ENCODE results near the gene TMEM179B.

DNA sequence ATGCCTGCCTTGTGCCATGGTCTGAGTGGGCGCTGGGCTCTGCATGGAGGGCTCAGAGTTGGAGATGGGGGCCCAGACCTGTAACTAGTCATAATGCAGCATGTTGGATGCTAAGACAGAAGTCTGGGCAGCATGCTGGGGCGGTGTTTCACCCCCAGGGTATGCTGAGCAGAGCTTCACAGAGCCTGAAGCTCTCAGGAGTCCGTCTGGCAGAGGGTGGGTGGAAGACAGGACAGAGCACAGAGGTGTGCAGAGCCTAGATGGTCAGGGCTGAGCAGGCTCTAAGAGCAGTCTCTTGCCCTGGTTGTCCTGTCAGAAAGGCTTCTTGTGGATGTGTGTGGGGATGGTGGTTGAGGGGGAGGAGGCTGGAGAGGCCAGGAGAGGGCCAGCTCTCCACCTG, 8.8 kb upstream of the TMEM179B start:
- TF ChIP-seq YY1 (IDR thresholded peaks at IDR 0.05; ENCODE audit: low read depth) (no peak), EP300 (IDR thresholded peaks at IDR 0.05; ENCODE audit: borderline replicate concordance) (no peak), CEBPB (IDR thresholded peaks at IDR 0.05) (no peak), NFIC (IDR thresholded peaks at IDR 0.05) (no peak), FOXM1 (IDR thresholded peaks at IDR 0.05; ENCODE audit: borderline replicate concordance, low read depth) (no peak), RAD21 (IDR thresholded peaks at IDR 0.05; ENCODE audit: low read depth) (no peak), TEAD4 (IDR thresholded peaks at IDR 0.05) (no peak), EGR1 (IDR thresholded peaks at IDR 0.05) (no peak), TAF1 (IDR thresholded peaks at IDR 0.05; ENCODE audit: low read depth) (no peak)
- TF ChIP-seq, protein P1, sequence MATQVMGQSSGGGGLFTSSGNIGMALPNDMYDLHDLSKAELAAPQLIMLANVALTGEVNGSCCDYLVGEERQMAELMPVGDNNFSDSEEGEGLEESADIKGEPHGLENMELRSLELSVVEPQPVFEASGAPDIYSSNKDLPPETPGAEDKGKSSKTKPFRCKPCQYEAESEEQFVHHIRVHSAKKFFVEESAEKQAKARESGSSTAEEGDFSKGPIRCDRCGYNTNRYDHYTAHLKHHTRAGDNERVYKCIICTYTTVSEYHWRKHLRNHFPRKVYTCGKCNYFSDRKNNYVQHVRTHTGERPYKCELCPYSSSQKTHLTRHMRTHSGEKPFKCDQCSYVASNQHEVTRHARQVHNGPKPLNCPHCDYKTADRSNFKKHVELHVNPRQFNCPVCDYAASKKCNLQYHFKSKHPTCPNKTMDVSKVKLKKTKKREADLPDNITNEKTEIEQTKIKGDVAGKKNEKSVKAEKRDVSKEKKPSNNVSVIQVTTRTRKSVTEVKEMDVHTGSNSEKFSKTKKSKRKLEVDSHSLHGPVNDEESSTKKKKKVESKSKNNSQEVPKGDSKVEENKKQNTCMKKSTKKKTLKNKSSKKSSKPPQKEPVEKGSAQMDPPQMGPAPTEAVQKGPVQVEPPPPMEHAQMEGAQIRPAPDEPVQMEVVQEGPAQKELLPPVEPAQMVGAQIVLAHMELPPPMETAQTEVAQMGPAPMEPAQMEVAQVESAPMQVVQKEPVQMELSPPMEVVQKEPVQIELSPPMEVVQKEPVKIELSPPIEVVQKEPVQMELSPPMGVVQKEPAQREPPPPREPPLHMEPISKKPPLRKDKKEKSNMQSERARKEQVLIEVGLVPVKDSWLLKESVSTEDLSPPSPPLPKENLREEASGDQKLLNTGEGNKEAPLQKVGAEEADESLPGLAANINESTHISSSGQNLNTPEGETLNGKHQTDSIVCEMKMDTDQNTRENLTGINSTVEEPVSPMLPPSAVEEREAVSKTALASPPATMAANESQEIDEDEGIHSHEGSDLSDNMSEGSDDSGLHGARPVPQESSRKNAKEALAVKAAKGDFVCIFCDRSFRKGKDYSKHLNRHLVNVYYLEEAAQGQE (IDR thresholded peaks at IDR 0.05; ENCODE audit: low read depth): no peak
- TF ChIP-seq, protein P2, sequence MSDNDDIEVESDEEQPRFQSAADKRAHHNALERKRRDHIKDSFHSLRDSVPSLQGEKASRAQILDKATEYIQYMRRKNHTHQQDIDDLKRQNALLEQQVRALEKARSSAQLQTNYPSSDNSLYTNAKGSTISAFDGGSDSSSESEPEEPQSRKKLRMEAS (IDR thresholded peaks at IDR 0.05): no peak

Data from Ishikawa (cell line).